K562 (cell line): ENCODE data around the gene TCHH. TPM values are rescaled to one million over a fixed set of nuclear protein-coding genes. Genes with fewer than 3 reads are reported as not detected.

Experiments
- ATAC-seq: fragments of 200-7000 bp; cut with Tn5 transposase; 3 replicates; pipeline ENCODE4 v1.9.1; 2020; ENCODE audit warnings: moderate library complexity
- BruUV-seq: library from RNA; stranded (reverse); fragments of 400-500 nt; replicated peaks from 2 replicates; lab custom pipeline; 2021; lab: Mats Ljungman, UMichigan
- CTCF ChIA-PET: fragments of 300-600 bp; formaldehyde crosslinking; extraction: SDS; loops from one replicate; lab custom pipeline; 2021; ENCODE audit warnings: low intra/inter-chr PET ratio; lab: Yijun Ruan, JAX
- POLR2A ChIA-PET: fragments of 300-600, 350-650 bp; sonication (Branson Sonifier 250); formaldehyde crosslinking; extraction: SDS; loops from one replicate; lab custom pipeline; 2021; ENCODE audit warnings: antibody characterized with exemption, inconsistent platforms; lab: Yijun Ruan, JAX
- DNase-seq, 4 experiments: peaks; one replicate each; pipeline versions ENCODE4 v3.0.0 to v3.0.0-alpha.2; 2011 to 2018; ENCODE audit warnings: low spot score in 3 of 4, mixed read lengths in 3 of 4; ENCODE audit errors: extremely low read depth in 1 of 4
- FAIRE-seq: peaks from 2 replicates; lab custom pipeline; 2011; peaks lifted over from hg19 to GRCh38; lab: Jason Lieb, UNC
- H2AFZ ChIP-seq: 2 replicates; pipeline ENCODE4 v1.6.0; 2011; ENCODE audit warnings: low read depth, low read length, control low read depth, inconsistent platforms
- H3K27ac ChIP-seq: fragments of 200-600 bp; 3 replicates; pipeline ENCODE4 v1.8.0; 2011; ENCODE audit warnings: low read depth, mild to moderate bottlenecking, control low read depth, inconsistent platforms, low read length, moderate library complexity, mixed read lengths; ENCODE audit errors: extremely low read depth
- H3K27me3 ChIP-seq, 2 experiments: fragments of 300-600 bp in 1 of 2; 2 replicates in 1 of 2; 3 replicates in 1 of 2; pipeline versions ENCODE4 v1.6.0 to v1.8.0; 2011; ENCODE audit warnings: inconsistent platforms in 2 of 2, low read length in 2 of 2, mild to moderate bottlenecking in 1 of 2, mixed read lengths in 1 of 2, moderate library complexity in 1 of 2; ENCODE audit not compliant: control insufficient read depth in 2 of 2, insufficient read depth in 2 of 2
- H3K36me3 ChIP-seq: fragments of 300-600 bp; 3 replicates; pipeline ENCODE4 v1.8.0; 2011; ENCODE audit warnings: mild to moderate bottlenecking, low read length, inconsistent platforms; ENCODE audit not compliant: control insufficient read depth, insufficient read depth
- H3K4me1 ChIP-seq, 2 experiments: fragments of 200-600 bp in 1 of 2; replicated peaks in 1 of 2; 2 replicates in 1 of 2; 3 replicates in 1 of 2; pipeline versions ENCODE4 v1.5.1 to v1.8.0; 2011; ENCODE audit warnings: inconsistent platforms in 2 of 2, low read length in 2 of 2, mild to moderate bottlenecking in 1 of 2, mixed read lengths in 1 of 2, moderate library complexity in 1 of 2; ENCODE audit not compliant: control insufficient read depth in 2 of 2, insufficient read depth in 2 of 2
- H3K4me2 ChIP-seq: 2 replicates; pipeline ENCODE4 v1.6.1; 2011; ENCODE audit warnings: low read length, control low read depth, inconsistent platforms, mixed read lengths; ENCODE audit not compliant: insufficient read depth
- H3K4me3 ChIP-seq: fragments of 200-600 bp; sonication (generic), shearing (Covaris generic); 2 replicates; pipeline ENCODE4 v1.5.1; 2016; ENCODE audit warnings: control low read depth, inconsistent platforms
- H3K79me2 ChIP-seq: fragments of 200-600 bp; 3 replicates; pipeline ENCODE4 v1.8.0; 2011; ENCODE audit warnings: low read length, inconsistent platforms; ENCODE audit not compliant: control insufficient read depth, insufficient read depth
- H3K9ac ChIP-seq, 2 experiments: 2 replicates each; pipeline versions ENCODE4 v1.6.0 to v1.6.1; 2011; ENCODE audit warnings: low read depth in 2 of 2, low read length in 2 of 2, control low read depth in 1 of 2, inconsistent platforms in 1 of 2, mild to moderate bottlenecking in 1 of 2, mixed read lengths in 1 of 2; ENCODE audit not compliant: insufficient read depth in 1 of 2
- H3K9me1 ChIP-seq: one replicate; pipeline ENCODE4 v1.6.0; 2011; ENCODE audit warnings: inconsistent platforms, mild to moderate bottlenecking, low read length, moderate library complexity; ENCODE audit not compliant: control insufficient read depth, insufficient read depth
- H3K9me3 ChIP-seq: replicated peaks from 2 replicates; pipeline ENCODE4 v1.5.1; 2011; ENCODE audit warnings: low read depth, low read length, inconsistent platforms; ENCODE audit not compliant: control insufficient read depth, insufficient read depth
- H4K20me1 ChIP-seq: replicated peaks from 2 replicates; pipeline ENCODE4 v1.6.1; 2011; ENCODE audit warnings: low read length, inconsistent platforms, mixed read lengths; ENCODE audit not compliant: control insufficient read depth, insufficient read depth
- ARNT ChIP-seq, 2 experiments: fragments of 450-650 bp; IDR thresholded peaks; 2 replicates each; pipeline ENCODE4 v1.6.1; 2016; ENCODE audit warnings: mild to moderate bottlenecking in 1 of 2
- CCNT2 ChIP-seq: IDR thresholded peaks from 2 replicates; pipeline ENCODE4 v1.6.1; 2011; ENCODE audit warnings: borderline replicate concordance, low read depth, mild to moderate bottlenecking, moderate library complexity, mixed read lengths, low read length; ENCODE audit not compliant: insufficient read length; ENCODE audit errors: extremely low read depth
- ESRRB ChIP-seq: fragments of 250-450 bp; sonication (Bioruptor Pico); IDR thresholded peaks from 2 replicates; pipeline ENCODE4 v1.5.0; 2020; ENCODE audit warnings: mild to moderate bottlenecking, moderate library complexity, borderline replicate concordance
- FOXJ3 ChIP-seq: sonication (generic); formaldehyde crosslinking; IDR thresholded peaks from 2 replicates; pipeline ENCODE4 v1.4.0; 2020; ENCODE audit warnings: mild to moderate bottlenecking, missing genetic modification reagents
- MBD2 ChIP-seq: sonication (generic); IDR thresholded peaks from 2 replicates; pipeline ENCODE4 v1.6.1; 2016; ENCODE audit warnings: low read depth, borderline replicate concordance
- MYC ChIP-seq, 2 experiments: fragments of 250-450 bp in 1 of 2; sonication (Bioruptor Pico) in 1 of 2; IDR thresholded peaks; 2 replicates each; pipeline versions ENCODE4 v1.5.1 to v1.6.1; 2012 to 2021; ENCODE audit warnings: low read depth in 2 of 2, borderline replicate concordance in 1 of 2, improper control_type of control experiment in 1 of 2, low read length in 1 of 2, mild to moderate bottlenecking in 1 of 2, moderate library complexity in 1 of 2
- NEUROD1 ChIP-seq: fragments of 150-350 bp; IDR thresholded peaks from 2 replicates; pipeline ENCODE4 v1.6.1; 2014; ENCODE audit warnings: borderline replicate concordance, low read length, low read depth; ENCODE audit not compliant: partially characterized antibody
- NFRKB ChIP-seq: fragments of 450-650 bp; IDR thresholded peaks from 2 replicates; pipeline ENCODE4 v1.6.1; 2016; ENCODE audit warnings: low read depth
- NR1H2 ChIP-seq: sonication (generic); formaldehyde crosslinking; IDR thresholded peaks from 2 replicates; pipeline ENCODE4 v1.4.0; 2020; ENCODE audit warnings: mild to moderate bottlenecking, missing genetic modification reagents
- OTX1 ChIP-seq: fragments of 450-650 bp; formaldehyde crosslinking; IDR thresholded peaks from 2 replicates; pipeline ENCODE4 v1.4.0; 2022; ENCODE audit warnings: mild to moderate bottlenecking
- RBM25 ChIP-seq: fragments of 200-400 bp; formaldehyde crosslinking; IDR thresholded peaks from 2 replicates; pipeline ENCODE4 v1.6.1; 2018; ENCODE audit warnings: low read length, low read depth, moderate library complexity; ENCODE audit not compliant: severe bottlenecking
- SP2 ChIP-seq: IDR thresholded peaks from 2 replicates; pipeline ENCODE4 v1.6.1; 2011; ENCODE audit warnings: mild to moderate bottlenecking, low read depth, low read length, moderate library complexity; ENCODE audit not compliant: poor library complexity, severe bottlenecking; ENCODE audit errors: extremely low read depth
- WHSC1 ChIP-seq: IDR thresholded peaks from one replicate; pipeline ENCODE4 v1.6.1; 2012; ENCODE audit warnings: low read length, control low read depth, inconsistent platforms
- WGBS: fragments of 100-300 bp; shearing (Covaris generic); methylation state at CpG from one replicate; pipeline ENCODE4 v1.1.6; 2016; ENCODE audit warnings: low coverage, mixed read lengths; ENCODE audit not compliant: insufficient coverage; ENCODE audit errors: missing lambda C conversion rate; 5-methylcytosine and 5-hydroxymethylcytosine counted together
- in situ Hi-C: fragments of 300-500 bp; cut with MboI; formaldehyde crosslinking; loops from 4 replicates; pipeline ENCODE4 v1.15.0; 2018; ENCODE audit warnings: inconsistent platforms, mixed read lengths
- intact Hi-C: fragments of 100-400 bp; cut with micrococcal nuclease; formaldehyde crosslinking; loops from 2 replicates; pipeline ENCODE4 v1.14.2; 2022
- polyA plus RNA-seq, 8 experiments: library from polyadenylated mRNA; depleted of rRNA in 4 of 8; stranded (reverse) in 5 of 8; unstranded in 3 of 8; fragments of >200 nt; fragmentation: Nextera tagmentation in 2 of 8; fragmentation: Illumina TruSeq in 1 of 8; extraction: Ambion mirVana in 2 of 8; extraction: Trizol in 1 of 8; gene quantifications; 2 replicates each; pipeline versions ENCODE4 v1.2.1 to v1.2.3, GENCODE V29; 2011 to 2014; ENCODE audit warnings: inconsistent platforms in 1 of 8, missing spikeins in 1 of 8
- total RNA-seq, 7 experiments: library from RNA; depleted of rRNA in 6 of 7; stranded (reverse); fragments of >200 nt in 6 of 7; fragmentation: Illumina TruSeq in 2 of 7; extraction: Trizol in 2 of 7; gene quantifications; 2 replicates each; pipeline versions ENCODE4 v1.2.1 to v1.2.3, GENCODE V29; 2011 to 2021; ENCODE audit warnings: low replicate concordance in 1 of 7
- TF ChIP-seq, protein P1 (sequence below): fragments of 450-650 bp; formaldehyde crosslinking; IDR thresholded peaks from 2 replicates; pipeline ENCODE4 v1.4.0; 2020; ENCODE audit warnings: mild to moderate bottlenecking, moderate library complexity
- TF ChIP-seq, protein P2 (sequence below): sonication (generic); formaldehyde crosslinking; IDR thresholded peaks from 2 replicates; pipeline ENCODE4 v1.8.0; 2022; ENCODE audit warnings: missing genetic modification reagents, mild to moderate bottlenecking, borderline replicate concordance
- TF ChIP-seq, protein P3 (sequence below): fragments of 450-650 bp; formaldehyde crosslinking; IDR thresholded peaks from 2 replicates; pipeline ENCODE4 v1.4.0; 2022; ENCODE audit warnings: mild to moderate bottlenecking, moderate library complexity
- TF ChIP-seq, protein P4 (sequence below): IDR thresholded peaks from 2 replicates; pipeline ENCODE4 v1.6.1; 2016; ENCODE audit warnings: missing genetic modification characterization, missing compliant biosample characterization

TCHH gene
- total and polyA plus RNA-seq, 9 of the 15 experiments (the other 6 are each of a cell fraction or from before 2014, with no cell fraction given): not detected

DNA sequence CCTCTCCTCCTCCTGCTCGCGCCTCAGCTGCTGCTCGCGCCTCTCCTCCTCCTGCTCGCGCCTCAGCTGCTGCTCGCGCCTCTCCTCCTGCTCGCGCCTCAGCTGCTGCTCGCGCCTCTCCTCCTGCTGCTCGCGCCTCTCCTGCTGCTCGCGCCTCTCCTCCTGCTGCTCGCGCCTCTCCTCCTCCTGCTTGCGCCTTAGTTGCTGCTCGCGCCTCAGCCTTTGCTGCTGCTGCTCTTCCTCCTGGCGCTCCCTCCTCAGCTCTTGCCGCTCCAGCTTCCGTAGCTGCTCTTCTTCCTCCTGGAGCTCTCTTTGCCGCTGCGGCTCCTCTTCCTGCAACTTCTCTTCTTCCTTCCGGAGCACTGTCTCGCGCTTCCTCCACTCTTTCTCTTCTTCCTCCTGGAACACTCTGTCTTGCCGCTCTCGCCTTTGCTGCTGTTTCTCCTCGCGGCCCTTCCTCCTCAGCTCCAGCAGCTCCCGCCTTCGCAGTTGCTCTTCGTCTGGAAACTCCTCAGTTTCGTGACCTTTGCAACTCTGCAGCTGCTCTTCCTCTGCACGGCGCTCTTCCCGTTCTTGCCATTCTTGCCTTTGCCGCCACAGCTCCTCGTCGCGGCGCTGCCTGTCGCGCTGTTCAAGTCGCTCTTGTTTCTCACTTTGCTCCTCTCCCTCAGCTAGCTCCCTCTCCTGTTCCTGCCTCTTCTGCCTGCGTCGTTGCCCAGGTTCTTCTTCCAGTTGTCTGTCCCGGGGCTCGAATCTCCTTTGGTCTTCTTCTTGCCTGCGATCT, 3.0 kb downstream of the TCHH start:
- H3K9ac ChIP-seq: peak overlapping the region in 1 of 2 experiments; percentile 26; a peak in 1 of 4 replicates
- FAIRE-seq: no peak
- no peak overlapping the region for H3K4me3 ChIP-seq
- CTCF ChIA-PET: no interaction called here
- no peaks in the 10 kb centered on the region for H3K36me3 ChIP-seq
- DNase-seq: no peak
- BruUV-seq: no TSS peak
- peaks cover 11 to 55% of the 10 kb centered on the region in 2 experiments; a peak in 3 of 5 replicates for H3K27me3 ChIP-seq
- no peak overlapping the region for H3K4me2 ChIP-seq
- H3K4me1 ChIP-seq: peaks cover 0 to 14% of the 10 kb centered on the region in 2 experiments; a peak in 1 of 5 replicates
- intact Hi-C loops (no loop called here), in situ Hi-C loops (no loop called here)
- H3K9me3 ChIP-seq: no peaks in the 10 kb centered on the region
- POLR2A ChIA-PET: no interaction called here
- H2AFZ ChIP-seq: no peak overlapping the region
- no peaks in the 10 kb centered on the region for H4K20me1 ChIP-seq
- no peak for ATAC-seq
- H3K79me2 ChIP-seq: no peaks in the 10 kb centered on the region
- H3K9me1 ChIP-seq: no peaks in the 10 kb centered on the region
- no peak overlapping the region for H3K27ac ChIP-seq
- WGBS: 24% methylated on average over 18 of the region's 53 CpGs
- TF ChIP-seq OTX1 (CRISPR knock-in tag): no peak
- TF ChIP-seq SP2: no peak
- TF ChIP-seq NFRKB: no peak
- no peak for TF ChIP-seq WHSC1
- TF ChIP-seq, protein P1, sequence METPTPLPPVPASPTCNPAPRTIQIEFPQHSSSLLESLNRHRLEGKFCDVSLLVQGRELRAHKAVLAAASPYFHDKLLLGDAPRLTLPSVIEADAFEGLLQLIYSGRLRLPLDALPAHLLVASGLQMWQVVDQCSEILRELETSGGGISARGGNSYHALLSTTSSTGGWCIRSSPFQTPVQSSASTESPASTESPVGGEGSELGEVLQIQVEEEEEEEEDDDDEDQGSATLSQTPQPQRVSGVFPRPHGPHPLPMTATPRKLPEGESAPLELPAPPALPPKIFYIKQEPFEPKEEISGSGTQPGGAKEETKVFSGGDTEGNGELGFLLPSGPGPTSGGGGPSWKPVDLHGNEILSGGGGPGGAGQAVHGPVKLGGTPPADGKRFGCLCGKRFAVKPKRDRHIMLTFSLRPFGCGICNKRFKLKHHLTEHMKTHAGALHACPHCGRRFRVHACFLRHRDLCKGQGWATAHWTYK (CRISPR knock-in tag): no peak
- no peak for TF ChIP-seq ARNT (IDR thresholded peaks at IDR 0.05)
- TF ChIP-seq MYC (IDR thresholded peaks at IDR 0.05; ENCODE audit: low read depth, low read length): no peak
- no peak for TF ChIP-seq MYC (CRISPR knock-in tag; IDR thresholded peaks at IDR 0.05; ENCODE audit: borderline replicate concordance, low read depth)
- TF ChIP-seq, protein P2, sequence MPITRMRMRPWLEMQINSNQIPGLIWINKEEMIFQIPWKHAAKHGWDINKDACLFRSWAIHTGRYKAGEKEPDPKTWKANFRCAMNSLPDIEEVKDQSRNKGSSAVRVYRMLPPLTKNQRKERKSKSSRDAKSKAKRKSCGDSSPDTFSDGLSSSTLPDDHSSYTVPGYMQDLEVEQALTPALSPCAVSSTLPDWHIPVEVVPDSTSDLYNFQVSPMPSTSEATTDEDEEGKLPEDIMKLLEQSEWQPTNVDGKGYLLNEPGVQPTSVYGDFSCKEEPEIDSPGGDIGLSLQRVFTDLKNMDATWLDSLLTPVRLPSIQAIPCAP (CRISPR knock-in tag): no peak
- no peak for TF ChIP-seq RBM25
- TF ChIP-seq NEUROD1: no peak
- TF ChIP-seq NR1H2 (CRISPR knock-in tag): no peak
- TF ChIP-seq MBD2: no peak
- TF ChIP-seq, protein P3, sequence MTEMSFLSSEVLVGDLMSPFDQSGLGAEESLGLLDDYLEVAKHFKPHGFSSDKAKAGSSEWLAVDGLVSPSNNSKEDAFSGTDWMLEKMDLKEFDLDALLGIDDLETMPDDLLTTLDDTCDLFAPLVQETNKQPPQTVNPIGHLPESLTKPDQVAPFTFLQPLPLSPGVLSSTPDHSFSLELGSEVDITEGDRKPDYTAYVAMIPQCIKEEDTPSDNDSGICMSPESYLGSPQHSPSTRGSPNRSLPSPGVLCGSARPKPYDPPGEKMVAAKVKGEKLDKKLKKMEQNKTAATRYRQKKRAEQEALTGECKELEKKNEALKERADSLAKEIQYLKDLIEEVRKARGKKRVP (CRISPR knock-in tag): no peak
- TF ChIP-seq FOXJ3 (CRISPR knock-in tag): no peak
- TF ChIP-seq CCNT2: no peak
- TF ChIP-seq ESRRB (CRISPR knock-in tag): no peak
- TF ChIP-seq, protein P4, sequence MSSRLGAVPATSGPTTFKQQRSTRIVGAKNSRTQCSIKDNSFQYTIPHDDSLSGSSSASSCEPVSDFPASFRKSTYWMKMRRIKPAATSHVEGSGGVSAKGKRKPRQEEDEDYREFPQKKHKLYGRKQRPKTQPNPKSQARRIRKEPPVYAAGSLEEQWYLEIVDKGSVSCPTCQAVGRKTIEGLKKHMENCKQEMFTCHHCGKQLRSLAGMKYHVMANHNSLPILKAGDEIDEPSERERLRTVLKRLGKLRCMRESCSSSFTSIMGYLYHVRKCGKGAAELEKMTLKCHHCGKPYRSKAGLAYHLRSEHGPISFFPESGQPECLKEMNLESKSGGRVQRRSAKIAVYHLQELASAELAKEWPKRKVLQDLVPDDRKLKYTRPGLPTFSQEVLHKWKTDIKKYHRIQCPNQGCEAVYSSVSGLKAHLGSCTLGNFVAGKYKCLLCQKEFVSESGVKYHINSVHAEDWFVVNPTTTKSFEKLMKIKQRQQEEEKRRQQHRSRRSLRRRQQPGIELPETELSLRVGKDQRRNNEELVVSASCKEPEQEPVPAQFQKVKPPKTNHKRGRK: no peak
